Neural crest cell (in vitro differentiated cells): ENCODE measurements around the gene ACOT8. TPM values are rescaled to one million over a fixed set of nuclear protein-coding genes. Genes with fewer than 3 reads are reported as not detected.

Experiments
- DNase-seq: peaks from one replicate; pipeline ENCODE4 v3.0.0; 2021; ENCODE audit warnings: low read depth, mixed read lengths, low spot score
- H3K27ac Mint-ChIP-seq: one replicate; pipeline ENCODE4 v1.8.0; 2021; ENCODE audit warnings: mild to moderate bottlenecking, mixed read lengths; ENCODE audit not compliant: unreplicated experiment
- H3K27me3 Mint-ChIP-seq: 2 replicates; pipeline ENCODE4 v1.8.0; 2021; ENCODE audit warnings: low read depth, mild to moderate bottlenecking, mixed read lengths
- H3K36me3 Mint-ChIP-seq: 2 replicates; pipeline ENCODE4 v1.8.0; 2021; ENCODE audit warnings: low read depth, mild to moderate bottlenecking, mixed read lengths
- H3K4me1 Mint-ChIP-seq: 2 replicates; pipeline ENCODE4 v1.8.0; 2021; ENCODE audit warnings: mixed read lengths
- H3K4me3 Mint-ChIP-seq: one replicate; pipeline ENCODE4 v1.8.0; 2021; ENCODE audit warnings: mild to moderate bottlenecking, mixed read lengths
- H3K9me3 Mint-ChIP-seq: 2 replicates; pipeline ENCODE4 v1.8.0; 2021; ENCODE audit warnings: mixed read lengths
- total RNA-seq: library from RNA; stranded (reverse); gene quantifications from 2 replicates; pipeline ENCODE4 v1.2.1, GENCODE V29; 2021
- TF ChIP-seq, protein P1 (sequence below): fragments of 200-600 bp; sonication (generic); conservative IDR thresholded peaks from 2 replicates; pipeline ENCODE4 v1.5.0; 2021; ENCODE audit warnings: antibody characterized with exemption, mild to moderate bottlenecking

ACOT8 gene
- total RNA-seq, 1 donor from 2014 or later, result 14.5 TPM

DNA sequence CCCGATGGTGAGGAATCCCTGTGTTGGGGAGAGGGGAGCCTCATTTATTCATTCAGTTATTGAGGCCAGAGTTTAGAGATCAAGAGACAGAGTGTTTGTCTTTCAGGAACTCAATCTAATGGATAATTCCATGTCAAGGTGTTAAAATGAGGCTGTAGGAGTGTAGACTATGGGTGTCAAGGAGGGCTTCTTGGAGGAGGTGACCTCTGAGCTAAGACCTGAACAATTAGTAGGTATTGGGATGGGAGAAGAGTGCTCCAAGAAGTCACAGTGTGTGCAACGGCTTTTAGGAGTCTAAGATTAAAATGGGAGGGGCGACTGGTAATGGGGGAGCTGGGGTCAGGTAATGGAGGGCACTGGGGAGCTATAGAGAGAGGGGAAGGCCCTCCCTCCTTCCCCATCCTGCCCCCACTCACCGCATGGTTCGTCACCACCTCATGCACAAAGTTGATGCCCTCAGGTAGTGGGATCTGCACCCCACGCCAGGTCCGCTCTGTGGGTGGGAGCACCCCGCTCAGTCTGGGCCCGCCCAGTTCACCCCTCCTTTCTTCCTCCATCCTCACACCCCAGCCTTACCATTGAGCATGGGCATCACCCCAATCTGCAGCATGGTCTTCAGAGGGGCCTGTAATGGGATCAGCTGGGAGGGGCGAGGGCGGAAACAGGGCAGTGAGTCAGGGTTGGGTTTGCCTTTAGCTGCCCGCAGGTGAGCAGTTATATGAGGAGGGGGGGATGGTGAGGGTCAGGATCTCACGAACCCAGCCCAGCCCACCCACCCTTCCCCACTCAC is 42.0 kb upstream of the ACOT8 start:
- TF ChIP-seq, protein P1, sequence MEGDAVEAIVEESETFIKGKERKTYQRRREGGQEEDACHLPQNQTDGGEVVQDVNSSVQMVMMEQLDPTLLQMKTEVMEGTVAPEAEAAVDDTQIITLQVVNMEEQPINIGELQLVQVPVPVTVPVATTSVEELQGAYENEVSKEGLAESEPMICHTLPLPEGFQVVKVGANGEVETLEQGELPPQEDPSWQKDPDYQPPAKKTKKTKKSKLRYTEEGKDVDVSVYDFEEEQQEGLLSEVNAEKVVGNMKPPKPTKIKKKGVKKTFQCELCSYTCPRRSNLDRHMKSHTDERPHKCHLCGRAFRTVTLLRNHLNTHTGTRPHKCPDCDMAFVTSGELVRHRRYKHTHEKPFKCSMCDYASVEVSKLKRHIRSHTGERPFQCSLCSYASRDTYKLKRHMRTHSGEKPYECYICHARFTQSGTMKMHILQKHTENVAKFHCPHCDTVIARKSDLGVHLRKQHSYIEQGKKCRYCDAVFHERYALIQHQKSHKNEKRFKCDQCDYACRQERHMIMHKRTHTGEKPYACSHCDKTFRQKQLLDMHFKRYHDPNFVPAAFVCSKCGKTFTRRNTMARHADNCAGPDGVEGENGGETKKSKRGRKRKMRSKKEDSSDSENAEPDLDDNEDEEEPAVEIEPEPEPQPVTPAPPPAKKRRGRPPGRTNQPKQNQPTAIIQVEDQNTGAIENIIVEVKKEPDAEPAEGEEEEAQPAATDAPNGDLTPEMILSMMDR, result no peak

DNA sequence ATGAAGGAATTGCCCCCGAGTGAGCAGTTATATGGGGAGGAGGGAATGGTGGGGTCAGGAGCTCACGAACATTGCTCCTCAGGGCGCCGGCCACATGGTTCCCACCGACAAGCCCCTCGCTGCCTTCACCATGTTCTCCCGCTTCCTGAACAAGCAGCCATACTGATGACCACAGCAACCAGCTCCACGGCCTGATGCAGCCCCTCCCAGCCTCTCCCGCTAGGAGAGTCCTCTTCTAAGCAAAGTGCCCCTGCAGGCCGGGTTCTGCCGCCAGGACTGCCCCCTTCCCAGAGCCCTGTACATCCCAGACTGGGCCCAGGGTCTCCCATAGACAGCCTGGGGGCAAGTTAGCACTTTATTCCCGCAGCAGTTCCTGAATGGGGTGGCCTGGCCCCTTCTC is 41.1 kb upstream of the ACOT8 start:
- TF ChIP-seq, protein P1, result no peak
- no peaks in the 10 kb centered on the region for H3K9me3 Mint-ChIP-seq
- H3K4me3 Mint-ChIP-seq, result no peak overlapping the region
- H3K27ac Mint-ChIP-seq, result no peak overlapping the region
- H3K27me3 Mint-ChIP-seq, result no peaks in the 10 kb centered on the region
- no peaks in the 10 kb centered on the region for H3K36me3 Mint-ChIP-seq
- DNase-seq, result no peak
- H3K4me1 Mint-ChIP-seq, result peaks cover 5% of the 10 kb centered on the region

More for the DNA sequence above, 42.0 kb upstream of the ACOT8 start:
- no peaks in the 10 kb centered on the region for H3K27me3 Mint-ChIP-seq
- no peaks in the 10 kb centered on the region for H3K9me3 Mint-ChIP-seq
- no peak overlapping the region for H3K27ac Mint-ChIP-seq
- H3K36me3 Mint-ChIP-seq, result no peaks in the 10 kb centered on the region
- H3K4me1 Mint-ChIP-seq, result peaks cover under 1% of the 10 kb centered on the region
- no peak for DNase-seq
- no peak overlapping the region for H3K4me3 Mint-ChIP-seq

DNA sequence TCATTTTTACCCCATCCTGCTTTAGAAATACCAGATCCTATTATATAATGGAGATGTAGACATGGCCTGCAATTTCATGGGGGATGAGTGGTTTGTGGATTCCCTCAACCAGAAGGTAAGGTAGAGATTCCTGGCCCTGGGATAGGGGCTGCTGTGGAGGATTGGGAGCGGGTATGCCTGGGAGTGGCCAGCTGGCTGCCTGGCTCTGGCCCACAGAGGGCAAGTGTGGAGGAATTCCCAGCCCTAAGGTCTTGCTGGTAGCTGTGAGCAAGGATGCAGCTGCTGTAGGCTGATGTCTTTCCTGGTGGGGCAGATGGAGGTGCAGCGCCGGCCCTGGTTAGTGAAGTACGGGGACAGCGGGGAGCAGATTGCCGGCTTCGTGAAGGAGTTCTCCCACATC is 40.5 kb upstream of the ACOT8 start:
- H3K27me3 Mint-ChIP-seq, result peaks cover under 1% of the 10 kb centered on the region
- H3K36me3 Mint-ChIP-seq, result no peaks in the 10 kb centered on the region
- TF ChIP-seq, protein P1, result no peak
- H3K9me3 Mint-ChIP-seq, result no peaks in the 10 kb centered on the region
- H3K4me3 Mint-ChIP-seq, result no peak overlapping the region
- peaks cover 6% of the 10 kb centered on the region for H3K4me1 Mint-ChIP-seq
- DNase-seq, result no peak
- H3K27ac Mint-ChIP-seq, result no peak overlapping the region

GRCh38 chr20:45897289-45897688 is 40.1 kb upstream of the ACOT8 start:
- TF ChIP-seq, protein P1, result no peak
- peaks cover 4% of the 10 kb centered on the region for H3K27me3 Mint-ChIP-seq
- H3K9me3 Mint-ChIP-seq, result no peaks in the 10 kb centered on the region
- H3K36me3 Mint-ChIP-seq, result no peaks in the 10 kb centered on the region
- DNase-seq, result no peak
- H3K27ac Mint-ChIP-seq, result no peak overlapping the region
- H3K4me1 Mint-ChIP-seq, result peaks cover 10% of the 10 kb centered on the region
- H3K4me3 Mint-ChIP-seq, result no peak overlapping the region

GRCh38 chr20:45896641-45897161 is 39.5 kb upstream of the ACOT8 start:
- DNase-seq, result no peak
- H3K27me3 Mint-ChIP-seq, result peaks cover 6% of the 10 kb centered on the region
- no peaks in the 10 kb centered on the region for H3K36me3 Mint-ChIP-seq
- peaks cover 14% of the 10 kb centered on the region for H3K4me1 Mint-ChIP-seq
- H3K9me3 Mint-ChIP-seq, result no peaks in the 10 kb centered on the region
- TF ChIP-seq, protein P1, result no peak
- H3K27ac Mint-ChIP-seq, result no peak overlapping the region
- no peak overlapping the region for H3K4me3 Mint-ChIP-seq
